SK-N-SH (cell line): Measurements from ENCODE around the gene CGGBP1. TPM values are rescaled to one million over a fixed set of nuclear protein-coding genes. Genes with fewer than 3 reads are reported as not detected.

ENCODE experiments used
- CTCF ChIA-PET: fragments of 300-600, 350-600 bp; formaldehyde crosslinking; extraction: SDS; loops from one replicate; lab custom pipeline; 2021; lab: Yijun Ruan, JAX
- POLR2A ChIA-PET: fragments of 350-600 bp; sonication (Branson Sonifier 250); formaldehyde crosslinking; extraction: SDS; loops from one replicate; lab custom pipeline; 2020; ENCODE audit warnings: antibody characterized with exemption, inconsistent platforms; lab: Yijun Ruan, JAX
- DNase-seq: peaks from one replicate; pipeline ENCODE4 v3.0.0; 2012
- H2AFZ ChIP-seq: fragments of 200-600 bp; sonication (generic); 2 replicates; pipeline ENCODE4 v1.8.1; 2016; ENCODE audit warnings: antibody characterized with exemption, mild to moderate bottlenecking, low read depth
- H3F3A ChIP-seq: fragments of 200-600 bp; sonication (generic); replicated peaks from 2 replicates; pipeline ENCODE3; 2016; ENCODE audit warnings: antibody characterized with exemption, mild to moderate bottlenecking; ENCODE audit not compliant: insufficient read depth
- H3K27ac ChIP-seq, 2 experiments: fragments of 200-500 bp in 1 of 2; fragments of 200-600 bp in 1 of 2; sonication (Bioruptor generic) in 1 of 2; sonication (generic), shearing (Covaris generic) in 1 of 2; 2 replicates each; pipeline versions ENCODE4 v1.5.1 to v1.6.1; 2014 to 2016; ENCODE audit warnings: low read depth in 2 of 2, inconsistent platforms in 1 of 2, low read length in 1 of 2, mild to moderate bottlenecking in 1 of 2, mixed read lengths in 1 of 2
- H3K27me3 ChIP-seq: fragments of 200-600 bp; sonication (generic), shearing (Covaris generic); 2 replicates; pipeline ENCODE4 v1.6.1; 2016; ENCODE audit warnings: mixed run types; ENCODE audit not compliant: insufficient read depth
- H3K36me3 ChIP-seq, 2 experiments: fragments of 200-500 bp in 1 of 2; fragments of 200-600 bp in 1 of 2; sonication (Bioruptor generic) in 1 of 2; sonication (generic) in 1 of 2; replicated peaks in 1 of 2; 2 replicates each; pipeline versions ENCODE3 to v1.5.1; 2014 to 2016; ENCODE audit warnings: low read length in 1 of 2, mild to moderate bottlenecking in 1 of 2; ENCODE audit not compliant: insufficient read depth in 2 of 2, control insufficient read depth in 1 of 2
- H3K4me1 ChIP-seq, 2 experiments: fragments of 200-500 bp in 1 of 2; fragments of 200-600 bp in 1 of 2; sonication (Bioruptor generic) in 1 of 2; sonication (generic), shearing (Covaris generic) in 1 of 2; 2 replicates each; pipeline versions ENCODE4 v1.5.1 to v1.6.1; 2014 to 2016; ENCODE audit warnings: low read depth in 1 of 2, low read length in 1 of 2, mixed run types in 1 of 2; ENCODE audit not compliant: insufficient read depth in 2 of 2, control insufficient read depth in 1 of 2
- H3K4me2 ChIP-seq: fragments of 200-600 bp; sonication (generic), shearing (Covaris generic); 2 replicates; pipeline ENCODE4 v1.6.1; 2017; ENCODE audit warnings: mixed run types
- H3K4me3 ChIP-seq, 2 experiments: fragments of 200-500 bp in 1 of 2; fragments of 200-600 bp in 1 of 2; sonication (Bioruptor generic) in 1 of 2; sonication (generic), shearing (Covaris generic) in 1 of 2; 2 replicates each; pipeline versions ENCODE4 v1.5.1 to v1.8.1; 2014 to 2016; ENCODE audit warnings: low read depth in 2 of 2, inconsistent platforms in 1 of 2, low read length in 1 of 2, mild to moderate bottlenecking in 1 of 2, mixed read lengths in 1 of 2, moderate library complexity in 1 of 2
- H3K79me2 ChIP-seq: fragments of 200-600 bp; sonication (generic); 2 replicates; pipeline ENCODE4 v1.8.1; 2017; ENCODE audit warnings: mild to moderate bottlenecking; ENCODE audit not compliant: insufficient read depth
- H3K9ac ChIP-seq: fragments of 200-600 bp; sonication (generic); 2 replicates; pipeline ENCODE4 v1.6.1; 2017; ENCODE audit warnings: mixed run types
- H3K9me2 ChIP-seq: fragments of 200-600 bp; sonication (generic); 2 replicates; pipeline ENCODE4 v1.6.1; 2017; ENCODE audit warnings: mixed run types
- H3K9me3 ChIP-seq: fragments of 200-600 bp; sonication (generic); 2 replicates; pipeline ENCODE4 v1.6.1; 2017; ENCODE audit warnings: mixed run types, mild to moderate bottlenecking, moderate library complexity
- H4K20me1 ChIP-seq: fragments of 200-600 bp; sonication (generic); 2 replicates; pipeline ENCODE4 v1.6.1; 2017; ENCODE audit warnings: mild to moderate bottlenecking, mixed run types; ENCODE audit not compliant: insufficient read depth
- CHD2 ChIP-seq: fragments of 150-350 bp; IDR thresholded peaks from 2 replicates; pipeline ENCODE4 v1.6.1; 2018; ENCODE audit warnings: low read length; ENCODE audit not compliant: partially characterized antibody
- EP300 ChIP-seq, 2 experiments: IDR thresholded peaks; 2 replicates each; pipeline versions ENCODE4 v1.4.0 to v1.6.1; 2012; ENCODE audit warnings: borderline replicate concordance in 1 of 2, low read depth in 1 of 2, low read length in 1 of 2
- FOSL2 ChIP-seq: IDR thresholded peaks from 2 replicates; pipeline ENCODE4 v1.4.0; 2012; ENCODE audit warnings: low read depth, mild to moderate bottlenecking, moderate library complexity, borderline replicate concordance
- FOXM1 ChIP-seq: IDR thresholded peaks from 2 replicates; pipeline ENCODE4 v1.4.0; 2012; ENCODE audit warnings: low read depth, mild to moderate bottlenecking
- GABPA ChIP-seq: IDR thresholded peaks from 2 replicates; pipeline ENCODE4 v1.4.0; 2012; ENCODE audit warnings: low read depth, mild to moderate bottlenecking
- JUND ChIP-seq: IDR thresholded peaks from 2 replicates; pipeline ENCODE4 v1.4.0; 2012
- MXI1 ChIP-seq: IDR thresholded peaks from 2 replicates; pipeline ENCODE4 v1.6.1; 2012; ENCODE audit warnings: mild to moderate bottlenecking, low read depth, low read length, improper control_type of control experiment
- POLR2AphosphoS5 ChIP-seq: IDR thresholded peaks from 2 replicates; pipeline ENCODE4 v1.6.1; 2012; ENCODE audit warnings: low read depth, low read length
- RAD21 ChIP-seq: IDR thresholded peaks from 2 replicates; pipeline ENCODE4 v1.6.1; 2012; ENCODE audit warnings: mild to moderate bottlenecking, low read length
- RCOR1 ChIP-seq: fragments of 150-350 bp; IDR thresholded peaks from 2 replicates; pipeline ENCODE4 v1.6.1; 2017; ENCODE audit warnings: antibody characterized with exemption, low read length
- RFX5 ChIP-seq: IDR thresholded peaks from 2 replicates; pipeline ENCODE4 v1.6.1; 2012; ENCODE audit warnings: mild to moderate bottlenecking, improper control_type of control experiment, low read length
- SIN3A ChIP-seq: IDR thresholded peaks from 2 replicates; pipeline ENCODE4 v1.6.1; 2012; ENCODE audit warnings: low read depth, mild to moderate bottlenecking, low read length, moderate library complexity, borderline replicate concordance
- SMC3 ChIP-seq: IDR thresholded peaks from 2 replicates; pipeline ENCODE4 v1.6.1; 2012; ENCODE audit warnings: low read depth, low read length, improper control_type of control experiment
- TAF1 ChIP-seq: IDR thresholded peaks from 2 replicates; pipeline ENCODE4 v1.6.1; 2012; ENCODE audit warnings: low read depth, mild to moderate bottlenecking, low read length, moderate library complexity, borderline replicate concordance
- TCF12 ChIP-seq: IDR thresholded peaks from 2 replicates; pipeline ENCODE4 v1.4.0; 2012
- TEAD4 ChIP-seq: IDR thresholded peaks from 2 replicates; pipeline ENCODE4 v1.4.0; 2012; ENCODE audit warnings: mild to moderate bottlenecking, borderline replicate concordance; ENCODE audit not compliant: insufficient read depth
- YY1 ChIP-seq: IDR thresholded peaks from 2 replicates; pipeline ENCODE4 v1.4.0; 2012; ENCODE audit warnings: low read depth, mild to moderate bottlenecking
- whole genome bisulfite sequencing: methylation state at CpG from one replicate; pipeline ENCODE4 v1.1.6; 2017; ENCODE audit warnings: low lambda C conversion rate; 5-methylcytosine and 5-hydroxymethylcytosine counted together
- polyA plus RNA-seq, 3 experiments: library from polyadenylated mRNA; depleted of rRNA; stranded (reverse); fragments of >200 nt; gene quantifications; 2 replicates each; pipeline ENCODE4 v1.2.3, GENCODE V29; 2012
- TF ChIP-seq, protein P1 (sequence below): IDR thresholded peaks from 2 replicates; pipeline ENCODE4; 2012
- TF ChIP-seq, protein P2 (sequence below): IDR thresholded peaks from 2 replicates; pipeline ENCODE4 v1.4.0; 2012; ENCODE audit warnings: low read depth
- TF ChIP-seq, protein P3 (sequence below): fragments of 150-350 bp; IDR thresholded peaks from 2 replicates; pipeline ENCODE4 v1.6.1; 2017; ENCODE audit warnings: antibody characterized with exemption, low read length, low read depth, borderline replicate concordance

Gene CGGBP1
- polyA plus RNA-seq, 1 of the 3 experiments (the other 2 are of a cell fraction): 34.5 TPM

DNA sequence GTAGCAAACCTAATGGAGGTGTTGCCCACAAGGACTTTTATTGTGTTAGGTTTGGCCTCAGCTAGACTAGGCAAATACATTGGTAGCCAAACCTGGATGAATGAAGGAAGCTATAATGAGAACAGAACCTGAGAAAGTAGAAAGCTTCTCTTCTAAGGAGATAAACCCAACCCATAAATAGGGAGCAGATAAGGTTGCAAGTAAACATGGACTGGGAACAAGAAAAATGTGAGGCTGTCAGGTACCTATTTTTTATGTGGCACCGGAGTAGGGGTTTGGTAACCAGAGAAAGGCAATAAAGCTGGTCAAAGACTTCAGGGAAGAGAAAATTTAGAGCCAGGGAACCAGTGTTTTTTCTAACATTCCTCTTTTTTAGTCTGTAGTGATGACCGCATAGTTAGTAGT, 25.3 kb upstream of the CGGBP1 start (continued):
- TF ChIP-seq, protein P1, sequence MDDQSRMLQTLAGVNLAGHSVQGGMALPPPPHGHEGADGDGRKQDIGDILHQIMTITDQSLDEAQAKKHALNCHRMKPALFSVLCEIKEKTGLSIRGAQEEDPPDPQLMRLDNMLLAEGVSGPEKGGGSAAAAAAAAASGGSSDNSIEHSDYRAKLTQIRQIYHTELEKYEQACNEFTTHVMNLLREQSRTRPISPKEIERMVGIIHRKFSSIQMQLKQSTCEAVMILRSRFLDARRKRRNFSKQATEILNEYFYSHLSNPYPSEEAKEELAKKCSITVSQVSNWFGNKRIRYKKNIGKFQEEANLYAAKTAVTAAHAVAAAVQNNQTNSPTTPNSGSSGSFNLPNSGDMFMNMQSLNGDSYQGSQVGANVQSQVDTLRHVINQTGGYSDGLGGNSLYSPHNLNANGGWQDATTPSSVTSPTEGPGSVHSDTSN: no peak
- TF ChIP-seq TCF12: no peak

DNA sequence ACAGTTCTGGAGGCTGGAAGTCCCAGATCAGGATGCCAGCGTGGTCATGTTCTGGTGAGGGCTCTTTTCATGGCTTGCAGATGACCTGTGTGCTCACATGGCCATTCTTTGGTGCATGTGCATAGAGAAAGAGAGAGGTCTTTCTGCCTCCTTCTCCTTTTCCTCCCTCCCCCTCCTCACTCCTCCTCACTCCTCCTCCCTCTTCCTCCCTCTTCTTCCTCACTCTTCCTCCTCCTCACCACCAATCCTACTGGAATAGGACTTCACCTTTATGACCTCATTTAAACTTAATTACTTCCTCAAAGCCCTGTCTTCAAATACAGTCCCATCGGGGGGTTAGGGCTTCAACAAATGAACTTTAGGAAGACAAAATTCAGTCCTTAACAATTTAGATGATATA, 24.0 kb upstream of the CGGBP1 start:
- Histone ChIP-seq H3K9ac (no peak overlapping the region), H3K4me3 (no peak overlapping the region), H3K4me2 (no peak overlapping the region), H4K20me1 (peaks cover 24% of the 10 kb centered on the region), H2AFZ (no peak overlapping the region), H3K36me3 (peaks cover 3 to 9% of the 10 kb centered on the region in 2 experiments), H3K27me3 (no peaks in the 10 kb centered on the region), H3F3A (no peaks in the 10 kb centered on the region), H3K9me2 (no peaks in the 10 kb centered on the region), H3K4me1 (no peaks in the 10 kb centered on the region), H3K9me3 (no peaks in the 10 kb centered on the region), H3K27ac (no peak overlapping the region), H3K79me2 (peaks cover 90% of the 10 kb centered on the region)
- CTCF ChIA-PET: interaction anchor here (1.6 kb wide), 1 partner anchor 31 kb away, joined by 5 read pairs; no protein-coding TSS in a partner anchor
- whole genome bisulfite sequencing: 96% methylated on average over 2 of the region's 2 CpGs
- POLR2A ChIA-PET: no interaction called here
- no peak for DNase-seq
- TF ChIP-seq YY1: no peak
- no peak for TF ChIP-seq POLR2AphosphoS5
- TF ChIP-seq GABPA: no peak
- no peak for TF ChIP-seq CHD2
- no peak for TF ChIP-seq TCF12
- TF ChIP-seq JUND: no peak
- TF ChIP-seq RAD21: no peak
- TF ChIP-seq RCOR1: no peak
- no peak for TF ChIP-seq TEAD4
- no peak for TF ChIP-seq MXI1
- TF ChIP-seq RFX5: no peak
- TF ChIP-seq FOSL2: no peak

DNA sequence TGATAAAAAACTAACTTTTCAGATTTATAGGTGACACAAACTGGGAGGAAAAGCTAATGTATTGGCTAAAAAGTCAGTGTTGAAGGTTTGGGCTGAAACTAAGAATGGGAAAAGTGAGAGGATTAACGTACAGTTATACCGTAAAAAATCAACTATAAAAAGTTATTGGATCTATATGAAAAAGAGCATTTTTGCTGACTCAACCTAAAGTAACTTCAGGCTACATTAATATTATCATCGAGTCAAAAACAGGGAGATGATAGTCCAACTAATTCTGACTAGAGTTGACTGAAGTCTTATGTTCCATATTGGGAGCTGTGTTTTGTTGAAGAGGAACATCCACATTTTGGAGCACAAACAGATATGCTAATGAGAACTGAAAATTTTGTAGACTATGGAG, 20.1 kb upstream of the CGGBP1 start:
- POLR2A ChIA-PET: no interaction called here
- Histone ChIP-seq H3K4me2 (no peak overlapping the region), H2AFZ (no peak overlapping the region), H3K9me2 (no peaks in the 10 kb centered on the region), H3K27me3 (no peaks in the 10 kb centered on the region), H3F3A (no peaks in the 10 kb centered on the region), H3K36me3 (no peaks in the 10 kb centered on the region), H4K20me1 (peaks cover 35% of the 10 kb centered on the region), H3K9me3 (no peaks in the 10 kb centered on the region), H3K79me2 (peaks cover 95% of the 10 kb centered on the region), H3K4me3 (no peak overlapping the region), H3K9ac (no peak overlapping the region), H3K4me1 (no peaks in the 10 kb centered on the region; a peak in 2 of 4 replicates), H3K27ac (no peak overlapping the region)
- no peak for DNase-seq
- CTCF ChIA-PET: interaction anchor here (0.9 to 1.5 kb wide), 2 partner anchors 9 to 34 kb away, joined by 3 to 6 read pairs; no protein-coding TSS in a partner anchor
- WGBS: 93% methylated on average over 3 of the region's 3 CpGs
- no peak for TF ChIP-seq SMC3
- TF ChIP-seq, protein P2, sequence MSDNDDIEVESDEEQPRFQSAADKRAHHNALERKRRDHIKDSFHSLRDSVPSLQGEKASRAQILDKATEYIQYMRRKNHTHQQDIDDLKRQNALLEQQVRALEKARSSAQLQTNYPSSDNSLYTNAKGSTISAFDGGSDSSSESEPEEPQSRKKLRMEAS: no peak
- no peak for TF ChIP-seq POLR2AphosphoS5
- TF ChIP-seq EP300 (IDR thresholded peaks at IDR 0.05; ENCODE audit: borderline replicate concordance in 1 of 2, low read depth in 1 of 2, low read length in 1 of 2): no peak
- TF ChIP-seq, protein P1: no peak
- no peak for TF ChIP-seq RFX5
- no peak for TF ChIP-seq TAF1
- TF ChIP-seq, protein P3, sequence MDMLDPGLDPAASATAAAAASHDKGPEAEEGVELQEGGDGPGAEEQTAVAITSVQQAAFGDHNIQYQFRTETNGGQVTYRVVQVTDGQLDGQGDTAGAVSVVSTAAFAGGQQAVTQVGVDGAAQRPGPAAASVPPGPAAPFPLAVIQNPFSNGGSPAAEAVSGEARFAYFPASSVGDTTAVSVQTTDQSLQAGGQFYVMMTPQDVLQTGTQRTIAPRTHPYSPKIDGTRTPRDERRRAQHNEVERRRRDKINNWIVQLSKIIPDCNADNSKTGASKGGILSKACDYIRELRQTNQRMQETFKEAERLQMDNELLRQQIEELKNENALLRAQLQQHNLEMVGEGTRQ: no peak
- no peak for TF ChIP-seq SIN3A
- TF ChIP-seq YY1: no peak
- TF ChIP-seq RAD21: no peak
- no peak for TF ChIP-seq FOXM1
